Fibroblast of villous mesenchyme (primary cell): Measurements from ENCODE around the gene LRRC27. TPM values are rescaled to one million over a fixed set of nuclear protein-coding genes. Genes with fewer than 3 reads are reported as not detected.

Experiments
- DNase-seq: peaks from one replicate; pipeline ENCODE4 v3.0.0-alpha.2; 2010; ENCODE audit warnings: low read depth
- H3K4me3 ChIP-seq: 2 replicates; pipeline ENCODE4 v1.5.1; 2011; ENCODE audit warnings: low read depth, mild to moderate bottlenecking, low read length
- total RNA-seq: library from RNA; depleted of rRNA; stranded (reverse); fragments of >200 nt; gene quantifications from 2 replicates; pipeline ENCODE4 v1.2.3, GENCODE V29; 2012
- TF ChIP-seq, protein P1 (sequence below): IDR thresholded peaks from 2 replicates; pipeline ENCODE4 v1.5.1; 2012; ENCODE audit warnings: low read depth, mild to moderate bottlenecking, low read length; ENCODE audit not compliant: insufficient read depth

LRRC27 gene
- total RNA-seq, 1 donor, result 6.0 TPM

DNA sequence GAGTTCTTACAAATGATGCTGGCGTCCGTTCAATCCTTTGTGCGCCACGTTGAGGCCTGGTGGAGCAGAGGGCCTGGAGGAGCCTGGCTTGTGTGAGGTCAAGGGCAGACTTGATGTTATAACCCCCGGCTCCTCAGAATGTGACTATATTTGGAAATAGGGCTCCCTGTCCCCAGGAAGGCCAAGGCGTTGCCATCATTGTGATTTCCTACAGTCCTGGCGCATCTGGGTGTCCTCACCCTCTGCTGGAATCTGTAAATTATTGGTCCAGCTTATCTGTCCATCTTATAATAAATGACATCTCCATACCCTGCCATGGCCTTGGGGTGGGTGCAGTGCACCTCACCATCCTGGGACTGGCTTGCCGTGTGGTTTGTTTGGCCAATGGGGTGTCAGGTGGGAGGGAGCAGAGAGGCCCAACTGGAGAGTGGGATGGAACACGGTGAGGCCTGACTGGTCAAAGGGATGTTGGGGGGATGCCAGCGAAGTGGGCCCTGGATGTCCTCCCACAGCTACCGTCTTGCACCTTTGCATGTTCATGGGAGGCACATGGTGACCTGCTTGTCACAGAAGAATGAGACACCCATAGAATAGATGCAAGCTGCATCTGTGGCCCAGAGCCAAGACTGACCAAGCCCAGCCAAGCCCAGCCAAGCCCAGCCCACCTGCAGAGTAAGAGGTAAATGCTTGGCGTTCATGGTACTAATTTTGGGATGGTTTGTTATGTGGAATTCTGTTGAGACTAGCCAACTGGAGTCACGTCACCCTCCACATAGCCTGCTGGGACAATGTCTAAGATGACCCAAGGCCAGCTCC lies 11.1 kb upstream of the LRRC27 start:
- H3K4me3 ChIP-seq, result no peak overlapping the region
- TF ChIP-seq, protein P1, sequence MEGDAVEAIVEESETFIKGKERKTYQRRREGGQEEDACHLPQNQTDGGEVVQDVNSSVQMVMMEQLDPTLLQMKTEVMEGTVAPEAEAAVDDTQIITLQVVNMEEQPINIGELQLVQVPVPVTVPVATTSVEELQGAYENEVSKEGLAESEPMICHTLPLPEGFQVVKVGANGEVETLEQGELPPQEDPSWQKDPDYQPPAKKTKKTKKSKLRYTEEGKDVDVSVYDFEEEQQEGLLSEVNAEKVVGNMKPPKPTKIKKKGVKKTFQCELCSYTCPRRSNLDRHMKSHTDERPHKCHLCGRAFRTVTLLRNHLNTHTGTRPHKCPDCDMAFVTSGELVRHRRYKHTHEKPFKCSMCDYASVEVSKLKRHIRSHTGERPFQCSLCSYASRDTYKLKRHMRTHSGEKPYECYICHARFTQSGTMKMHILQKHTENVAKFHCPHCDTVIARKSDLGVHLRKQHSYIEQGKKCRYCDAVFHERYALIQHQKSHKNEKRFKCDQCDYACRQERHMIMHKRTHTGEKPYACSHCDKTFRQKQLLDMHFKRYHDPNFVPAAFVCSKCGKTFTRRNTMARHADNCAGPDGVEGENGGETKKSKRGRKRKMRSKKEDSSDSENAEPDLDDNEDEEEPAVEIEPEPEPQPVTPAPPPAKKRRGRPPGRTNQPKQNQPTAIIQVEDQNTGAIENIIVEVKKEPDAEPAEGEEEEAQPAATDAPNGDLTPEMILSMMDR, result no peak
- DNase-seq, result no peak

- DNase-seq, result no peak
- TF ChIP-seq, protein P1, result no peak
- H3K4me3 ChIP-seq, result no peak overlapping the region
Measured at GRCh38 chr10:132321726-132322125, 10.3 kb upstream of the LRRC27 start.

DNA sequence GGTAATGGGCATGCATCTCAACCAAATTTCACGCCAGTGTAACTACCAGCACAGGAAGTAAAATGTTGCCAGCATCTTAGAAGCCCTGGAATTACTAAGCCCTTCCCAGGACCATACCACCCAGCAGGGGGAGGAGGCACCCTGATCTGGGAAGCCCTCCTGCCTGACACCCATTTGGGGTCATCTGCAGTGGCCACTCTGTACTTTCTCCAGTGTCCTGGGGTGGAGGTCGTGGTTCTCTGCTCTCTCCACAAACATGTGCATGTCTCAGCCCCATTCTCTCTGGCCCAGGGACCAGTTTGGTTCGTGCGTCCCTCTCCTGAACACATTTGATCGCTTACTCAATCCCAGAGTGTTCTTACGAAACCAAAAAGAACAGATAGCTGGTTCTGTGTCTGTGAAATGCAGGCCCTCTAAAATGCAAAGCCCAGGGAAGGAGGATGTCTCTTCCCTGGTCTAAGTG lies 9.4 kb upstream of the LRRC27 start:
- H3K4me3 ChIP-seq, result peak overlapping the region; percentile 10
- DNase-seq, result peak; percentile 88
- TF ChIP-seq, protein P1, result peak; percentile 56

- TF ChIP-seq, protein P1, result no peak
- no peak overlapping the region for H3K4me3 ChIP-seq
- DNase-seq, result peak; percentile 20
Measured at GRCh38 chr10:132324186-132324585, 7.8 kb upstream of the LRRC27 start.

DNA sequence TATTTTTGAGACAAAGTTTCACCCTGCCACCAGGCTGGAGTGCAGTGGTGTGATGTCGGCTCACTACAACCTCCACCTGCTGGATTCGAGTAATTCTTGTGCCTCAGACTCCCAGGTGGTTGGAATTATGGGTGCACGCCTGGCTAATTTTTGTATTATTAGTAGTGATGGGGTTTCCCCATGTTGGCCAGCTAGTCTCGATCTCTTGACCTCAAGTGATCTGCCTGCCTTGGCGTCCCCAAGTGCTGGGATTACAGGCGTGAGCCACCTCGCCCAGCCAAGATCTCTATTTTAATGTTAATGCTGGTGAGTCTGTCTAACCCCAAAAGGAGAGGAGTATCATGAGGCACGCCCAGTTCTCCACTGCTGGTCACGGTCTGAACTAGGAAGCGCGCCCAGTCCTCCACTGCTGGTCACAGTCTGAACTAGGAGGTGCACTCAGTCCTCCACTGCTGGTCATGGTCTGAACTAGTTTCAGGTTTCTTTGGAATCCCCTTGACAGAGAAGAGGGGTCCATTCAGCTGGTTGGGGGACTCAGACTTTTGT lies 5.6 kb upstream of the LRRC27 start:
- TF ChIP-seq, protein P1, result no peak
- no peak overlapping the region for H3K4me3 ChIP-seq
- DNase-seq, result no peak

GRCh38 chr10:132326925-132327324 lies 5.1 kb upstream of the LRRC27 start:
- TF ChIP-seq, protein P1, result no peak
- peak; percentile 6 for DNase-seq

More at GRCh38 chr10:132326925-132327324, 5.1 kb upstream of the LRRC27 start:
- H3K4me3 ChIP-seq, result no peak overlapping the region
